ENCODE data around the gene BACE1. TPM values are rescaled to one million over a fixed set of nuclear protein-coding genes. Genes with fewer than 3 reads are reported as not detected.

BACE1 gene
- total RNA-seq, 1 donor from 2014 or later, result 17.2 TPM

DNA sequence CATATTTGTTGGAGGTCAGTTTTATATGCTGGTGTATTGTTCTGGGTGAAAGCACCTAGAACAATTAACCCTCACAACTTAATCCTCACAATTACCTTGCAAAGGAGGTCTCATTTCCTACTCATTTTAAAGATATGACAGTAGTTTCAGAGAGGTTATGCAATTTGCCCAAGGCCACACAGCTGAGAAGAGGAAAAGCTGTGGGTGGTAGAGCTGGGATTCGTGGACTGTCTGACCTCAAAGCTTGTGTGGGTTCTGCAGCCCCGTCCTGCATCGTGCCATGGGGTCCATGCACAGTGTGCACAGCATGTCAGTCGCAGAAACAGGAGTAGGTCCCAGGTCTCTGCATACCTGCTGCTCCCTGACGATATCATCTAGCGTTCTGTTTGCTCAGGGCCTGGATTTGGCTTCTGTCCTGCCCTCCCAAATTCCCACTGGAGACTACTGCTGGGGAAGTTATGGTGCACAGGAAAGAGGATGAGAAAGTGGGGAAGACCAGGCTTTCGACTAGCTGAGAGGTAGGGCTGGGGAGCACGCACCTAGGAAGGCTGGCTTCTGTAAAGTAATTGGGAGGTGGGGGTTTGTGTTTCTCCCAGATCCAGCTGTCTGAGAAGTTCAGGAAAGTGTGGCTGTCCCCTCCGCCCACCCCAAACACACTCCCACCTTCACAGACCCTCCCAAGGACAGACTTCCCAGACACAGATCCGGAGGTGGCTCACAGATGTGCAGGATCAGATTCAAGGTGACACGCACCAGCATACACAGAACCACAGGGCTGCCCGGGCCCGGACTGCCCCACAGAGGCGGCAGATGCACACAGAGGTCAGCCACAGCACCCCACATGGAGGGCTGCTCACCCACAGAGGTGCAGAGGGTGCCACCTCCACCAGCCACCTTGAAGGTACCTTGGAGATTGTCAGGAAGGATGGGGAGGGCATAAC is 2.0 kb downstream of the BACE1 start:
- H3K36me3 ChIP-seq (ENCODE audit: control insufficient read depth, insufficient read depth, low read length), result no peaks in the 10 kb centered on the region
- peak overlapping the region; percentile 11 for H3K4me3 ChIP-seq (ENCODE audit: low read depth, low read length)
- H3K27me3 ChIP-seq (ENCODE audit: control insufficient read depth, insufficient read depth, low read length), result no peaks in the 10 kb centered on the region
- TF ChIP-seq, protein P1, sequence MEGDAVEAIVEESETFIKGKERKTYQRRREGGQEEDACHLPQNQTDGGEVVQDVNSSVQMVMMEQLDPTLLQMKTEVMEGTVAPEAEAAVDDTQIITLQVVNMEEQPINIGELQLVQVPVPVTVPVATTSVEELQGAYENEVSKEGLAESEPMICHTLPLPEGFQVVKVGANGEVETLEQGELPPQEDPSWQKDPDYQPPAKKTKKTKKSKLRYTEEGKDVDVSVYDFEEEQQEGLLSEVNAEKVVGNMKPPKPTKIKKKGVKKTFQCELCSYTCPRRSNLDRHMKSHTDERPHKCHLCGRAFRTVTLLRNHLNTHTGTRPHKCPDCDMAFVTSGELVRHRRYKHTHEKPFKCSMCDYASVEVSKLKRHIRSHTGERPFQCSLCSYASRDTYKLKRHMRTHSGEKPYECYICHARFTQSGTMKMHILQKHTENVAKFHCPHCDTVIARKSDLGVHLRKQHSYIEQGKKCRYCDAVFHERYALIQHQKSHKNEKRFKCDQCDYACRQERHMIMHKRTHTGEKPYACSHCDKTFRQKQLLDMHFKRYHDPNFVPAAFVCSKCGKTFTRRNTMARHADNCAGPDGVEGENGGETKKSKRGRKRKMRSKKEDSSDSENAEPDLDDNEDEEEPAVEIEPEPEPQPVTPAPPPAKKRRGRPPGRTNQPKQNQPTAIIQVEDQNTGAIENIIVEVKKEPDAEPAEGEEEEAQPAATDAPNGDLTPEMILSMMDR (IDR thresholded peaks at IDR 0.05; ENCODE audit: insufficient read depth, low read length, poor library complexity, severe bottlenecking), result no peak
- no peak for DNase-seq (ENCODE audit: low read depth)

DNA sequence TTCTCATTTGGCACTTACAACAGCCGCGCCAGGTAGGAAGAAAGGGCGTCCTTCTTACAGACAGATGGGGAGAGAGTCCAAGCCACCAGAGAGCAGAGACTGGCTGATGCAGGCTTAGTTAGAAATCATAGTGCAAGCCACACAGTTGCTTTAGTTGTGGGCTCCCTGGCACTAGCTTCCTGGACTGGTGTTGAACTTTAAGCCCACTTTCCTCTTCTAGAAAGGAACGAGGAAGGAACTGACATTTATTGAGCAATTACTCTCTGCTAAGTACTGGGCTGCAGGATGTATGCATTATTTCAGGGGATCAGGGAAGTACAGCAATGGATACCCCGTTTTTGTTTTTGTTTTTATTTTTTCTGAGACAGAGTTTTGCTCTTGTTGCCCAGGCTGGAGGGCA is 3.0 kb downstream of the BACE1 start:
- TF ChIP-seq, protein P1 (IDR thresholded peaks at IDR 0.05; ENCODE audit: insufficient read depth, low read length, poor library complexity, severe bottlenecking), result no peak
- no peaks in the 10 kb centered on the region for H3K36me3 ChIP-seq (ENCODE audit: control insufficient read depth, insufficient read depth, low read length)
- H3K27me3 ChIP-seq (ENCODE audit: control insufficient read depth, insufficient read depth, low read length), result no peaks in the 10 kb centered on the region
- no peak for DNase-seq (ENCODE audit: low read depth)
- H3K4me3 ChIP-seq (ENCODE audit: low read depth, low read length), result no peak overlapping the region

DNA sequence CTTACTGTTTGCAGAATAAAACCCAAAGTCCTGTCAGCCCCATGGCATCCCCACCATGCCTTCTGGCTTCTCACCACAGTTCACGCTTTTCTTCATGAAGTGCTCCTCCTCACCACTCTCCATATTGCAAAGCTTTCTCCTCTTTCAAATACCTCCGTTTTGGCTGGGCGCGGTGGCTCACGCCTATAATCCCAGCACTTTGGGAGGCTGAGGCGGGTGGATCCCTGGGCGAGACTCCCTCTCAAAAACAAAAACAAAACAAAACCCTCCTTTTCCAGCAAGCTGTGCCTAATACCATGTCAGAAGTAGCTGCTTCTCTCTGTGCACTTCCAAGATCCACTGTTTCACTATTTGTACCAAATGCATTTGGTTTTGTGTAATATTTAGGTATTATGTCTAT is 6.7 kb downstream of the BACE1 start:
- DNase-seq (ENCODE audit: low read depth), result no peak
- Histone ChIP-seq H3K36me3 (ENCODE audit: control insufficient read depth, insufficient read depth, low read length) (no peaks in the 10 kb centered on the region), H3K4me3 (ENCODE audit: low read depth, low read length) (no peak overlapping the region), H3K27me3 (ENCODE audit: control insufficient read depth, insufficient read depth, low read length) (no peaks in the 10 kb centered on the region)
- TF ChIP-seq, protein P1 (IDR thresholded peaks at IDR 0.05; ENCODE audit: insufficient read depth, low read length, poor library complexity, severe bottlenecking), result no peak

DNA sequence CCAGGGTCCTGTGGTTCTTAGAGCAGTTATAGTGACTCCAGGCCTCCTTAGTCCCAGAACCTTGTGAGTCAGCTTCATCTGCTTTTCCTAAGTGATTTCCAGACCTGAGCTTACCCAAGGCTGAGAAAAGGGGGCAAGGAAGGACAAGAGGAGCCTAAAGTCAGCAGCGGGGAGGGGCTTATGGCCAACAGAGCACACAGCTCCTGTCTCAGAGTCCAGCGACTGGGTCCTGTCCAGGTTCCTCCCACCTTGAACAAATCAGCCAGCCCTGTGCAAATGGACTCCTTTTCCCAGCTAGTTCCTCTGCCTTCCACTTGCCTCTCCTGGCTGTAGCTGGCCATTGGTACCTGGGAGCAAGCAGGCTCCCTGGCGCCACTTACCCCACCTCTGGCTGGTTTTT is 10.9 kb downstream of the BACE1 start:
- Histone ChIP-seq H3K36me3 (ENCODE audit: control insufficient read depth, insufficient read depth, low read length) (no peaks in the 10 kb centered on the region), H3K27me3 (ENCODE audit: control insufficient read depth, insufficient read depth, low read length) (no peaks in the 10 kb centered on the region), H3K4me3 (ENCODE audit: low read depth, low read length) (no peak overlapping the region)
- TF ChIP-seq, protein P1 (IDR thresholded peaks at IDR 0.05; ENCODE audit: insufficient read depth, low read length, poor library complexity, severe bottlenecking), result no peak
- DNase-seq (ENCODE audit: low read depth), result no peak

DNA sequence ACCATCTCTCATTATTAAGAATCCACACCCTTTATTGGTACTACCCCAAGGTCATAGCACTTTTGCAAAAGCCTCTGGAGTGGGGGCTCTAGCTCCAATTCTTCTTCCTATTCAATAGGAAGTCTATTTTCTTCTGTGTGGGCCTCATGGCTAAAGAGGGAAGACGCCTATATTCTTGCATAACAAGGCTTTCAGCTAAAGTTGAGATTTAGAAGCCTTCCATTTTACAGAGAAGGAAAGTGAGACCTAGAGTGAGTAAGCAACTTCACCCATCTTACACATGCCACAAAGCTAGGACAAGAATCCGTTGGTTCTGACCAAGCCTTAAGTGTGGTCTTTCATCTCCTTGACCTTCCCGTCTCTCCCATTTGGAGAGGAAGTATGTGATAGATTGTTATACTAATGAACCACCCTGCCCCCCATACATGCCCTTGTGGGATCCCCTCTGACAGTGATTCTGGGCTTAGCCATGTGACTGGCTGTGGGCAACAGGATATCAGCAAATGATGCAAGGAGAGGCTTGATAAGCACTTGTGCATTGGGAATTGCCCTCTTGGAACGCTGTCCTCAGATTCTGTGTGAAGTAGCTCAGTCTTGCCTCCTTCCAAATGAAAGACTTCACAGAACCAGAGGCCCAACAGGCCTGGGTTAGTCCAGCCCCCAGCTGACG is 12.3 kb downstream of the BACE1 start:
- Histone ChIP-seq H3K4me3 (ENCODE audit: low read depth, low read length) (no peak overlapping the region), H3K27me3 (ENCODE audit: control insufficient read depth, insufficient read depth, low read length) (no peaks in the 10 kb centered on the region), H3K36me3 (ENCODE audit: control insufficient read depth, insufficient read depth, low read length) (no peaks in the 10 kb centered on the region)
- DNase-seq (ENCODE audit: low read depth), result no peak
- TF ChIP-seq, protein P1 (IDR thresholded peaks at IDR 0.05; ENCODE audit: insufficient read depth, low read length, poor library complexity, severe bottlenecking), result no peak

Data from kidney epithelial cell (primary cell).